Vagina (tissue), 2 donors: ENCODE results near the gene ARHGAP24. TPM values are rescaled to one million over a fixed set of nuclear protein-coding genes. Genes with fewer than 3 reads are reported as not detected.

ENCODE experiments used
- DNase-seq, 2 donors: peaks; one replicate each; pipeline ENCODE4 v3.0.0-alpha.2; 2017; ENCODE audit errors: extremely low spot score in 2 of 2
- H3K27ac ChIP-seq: fragments of 200-600 bp; sonication (generic); one replicate; pipeline ENCODE4 v1.5.1; 2019
- H3K27me3 ChIP-seq: fragments of 200-600 bp; sonication (generic); one replicate; pipeline ENCODE4 v1.5.1; 2019
- H3K36me3 ChIP-seq, 2 donors: fragments of 200-600 bp; sonication (generic); one replicate each; pipeline ENCODE4 v1.5.1; 2017 to 2019
- H3K4me1 ChIP-seq: fragments of 200-600 bp; sonication (generic); one replicate; pipeline ENCODE4 v1.5.1; 2019
- H3K4me3 ChIP-seq, 2 donors: fragments of 200-600 bp; sonication (generic); 1 replicate in 1 of 2; 2 replicates in 1 of 2; pipeline ENCODE4 v1.5.1; 2016 to 2019
- H3K9me3 ChIP-seq: fragments of 200-600 bp; sonication (generic); one replicate; pipeline ENCODE4 v1.5.1; 2019
- CTCF ChIP-seq, 3 experiments: fragments of 450-650 bp in 2 of 3; fragments of 200-600 bp in 1 of 3; sonication (generic) in 1 of 3; IDR thresholded peaks; one replicate each; pipeline ENCODE4 v1.5.1; 2017 to 2019; ENCODE audit warnings: antibody characterized with exemption in 3 of 3, mild to moderate bottlenecking in 2 of 3, moderate library complexity in 2 of 3
- POLR2A ChIP-seq, 2 donors: fragments of 450-650 bp; IDR thresholded peaks; one replicate each; pipeline ENCODE4 v1.6.1; 2017; ENCODE audit warnings: antibody characterized with exemption in 2 of 2, mild to moderate bottlenecking in 2 of 2, moderate library complexity in 2 of 2
- POLR2AphosphoS5 ChIP-seq, 2 donors: sonication (generic); formaldehyde crosslinking; IDR thresholded peaks; one replicate each; pipeline ENCODE4 v1.9.0; 2017; ENCODE audit warnings: antibody characterized with exemption in 2 of 2, mild to moderate bottlenecking in 2 of 2, low read depth in 1 of 2; ENCODE audit not compliant: insufficient read depth in 1 of 2
- intact Hi-C: fragments of 100-400 bp; cut with DNase I; formaldehyde crosslinking; loops from one replicate; pipeline ENCODE4 v1.15.1; 2023
- total RNA-seq: library from RNA; depleted of rRNA; stranded (reverse); fragments of >200 nt; gene quantifications from one replicate; pipeline ENCODE4 v1.2.3, GENCODE V29; 2016

The ARHGAP24 gene
- total RNA-seq, 1 donor from 2014 or later = 40.0 TPM

DNA sequence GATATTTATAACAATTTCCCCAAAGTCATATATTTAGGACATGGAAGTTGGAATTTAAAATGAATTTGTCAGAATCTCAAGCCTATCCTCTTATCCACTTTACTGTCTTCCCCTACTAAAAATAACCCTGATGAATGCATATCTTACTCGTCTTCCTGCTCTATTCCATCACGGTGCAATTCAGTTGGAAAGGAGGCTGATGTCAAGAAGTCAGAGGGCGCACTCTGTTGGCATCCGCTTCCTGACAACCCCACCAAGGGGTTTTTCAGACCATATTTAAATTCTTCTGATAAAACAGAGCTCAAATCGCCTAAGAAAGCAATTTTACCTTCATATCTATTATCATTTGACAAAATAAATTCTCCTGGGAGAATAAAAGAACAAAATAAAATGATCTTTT, 233.5 kb downstream of the ARHGAP24 start:
- no peaks in the 10 kb centered on the region for H3K27me3 ChIP-seq
- DNase-seq = no peak
- H3K27ac ChIP-seq = no peak overlapping the region
- no peaks in the 10 kb centered on the region for H3K9me3 ChIP-seq
- intact Hi-C loops = no loop called here
- H3K4me3 ChIP-seq = no peak overlapping the region
- H3K36me3 ChIP-seq = no peaks in the 10 kb centered on the region
- TF ChIP-seq POLR2AphosphoS5 (IDR thresholded peaks at IDR 0.05; ENCODE audit: insufficient read depth in 1 of 2, low read depth in 1 of 2) (no peak), POLR2A (IDR thresholded peaks at IDR 0.05) (no peak), CTCF (IDR thresholded peaks at IDR 0.05) (no peak)
- H3K4me1 ChIP-seq = no peaks in the 10 kb centered on the region

- H3K9me3 ChIP-seq = no peaks in the 10 kb centered on the region
- no peak overlapping the region for H3K27ac ChIP-seq
- no peaks in the 10 kb centered on the region for H3K27me3 ChIP-seq
- no peaks in the 10 kb centered on the region for H3K36me3 ChIP-seq
- H3K4me3 ChIP-seq = no peak overlapping the region
- intact Hi-C loops = no loop called here
- H3K4me1 ChIP-seq = peaks cover 5% of the 10 kb centered on the region
- TF ChIP-seq POLR2AphosphoS5 (IDR thresholded peaks at IDR 0.05; ENCODE audit: insufficient read depth in 1 of 2, low read depth in 1 of 2) = no peak
- TF ChIP-seq CTCF (IDR thresholded peaks at IDR 0.05) = no peak
- no peak for TF ChIP-seq POLR2A (IDR thresholded peaks at IDR 0.05)
- no peak for DNase-seq
Measured at GRCh38 chr4:85713005-85713404, 238.1 kb downstream of the ARHGAP24 start.

- no peaks in the 10 kb centered on the region for H3K27me3 ChIP-seq
- H3K9me3 ChIP-seq = no peaks in the 10 kb centered on the region
- intact Hi-C loops = no loop called here
- H3K27ac ChIP-seq = no peak overlapping the region
- TF ChIP-seq CTCF (IDR thresholded peaks at IDR 0.05) (no peak), POLR2AphosphoS5 (IDR thresholded peaks at IDR 0.05; ENCODE audit: insufficient read depth in 1 of 2, low read depth in 1 of 2) (no peak), POLR2A (IDR thresholded peaks at IDR 0.05) (no peak)
- H3K4me3 ChIP-seq = no peak overlapping the region
- peaks cover 5% of the 10 kb centered on the region for H3K4me1 ChIP-seq
- no peak for DNase-seq
- no peaks in the 10 kb centered on the region for H3K36me3 ChIP-seq
Measured at GRCh38 chr4:85715991-85716737, 241.2 kb downstream of the ARHGAP24 start.

- no peaks in the 10 kb centered on the region for H3K36me3 ChIP-seq
- DNase-seq = no peak
- no peaks in the 10 kb centered on the region for H3K9me3 ChIP-seq
- TF ChIP-seq POLR2AphosphoS5 (IDR thresholded peaks at IDR 0.05; ENCODE audit: insufficient read depth in 1 of 2, low read depth in 1 of 2) = no peak
- TF ChIP-seq POLR2A (IDR thresholded peaks at IDR 0.05) = no peak
- no peak for TF ChIP-seq CTCF (IDR thresholded peaks at IDR 0.05)
- no peak overlapping the region for H3K4me3 ChIP-seq
- no peaks in the 10 kb centered on the region for H3K27me3 ChIP-seq
- no peak overlapping the region for H3K27ac ChIP-seq
- H3K4me1 ChIP-seq = peaks cover 5% of the 10 kb centered on the region
- intact Hi-C loops = no loop called here
Measured at GRCh38 chr4:85717351-85717750, 242.4 kb downstream of the ARHGAP24 start.

DNA sequence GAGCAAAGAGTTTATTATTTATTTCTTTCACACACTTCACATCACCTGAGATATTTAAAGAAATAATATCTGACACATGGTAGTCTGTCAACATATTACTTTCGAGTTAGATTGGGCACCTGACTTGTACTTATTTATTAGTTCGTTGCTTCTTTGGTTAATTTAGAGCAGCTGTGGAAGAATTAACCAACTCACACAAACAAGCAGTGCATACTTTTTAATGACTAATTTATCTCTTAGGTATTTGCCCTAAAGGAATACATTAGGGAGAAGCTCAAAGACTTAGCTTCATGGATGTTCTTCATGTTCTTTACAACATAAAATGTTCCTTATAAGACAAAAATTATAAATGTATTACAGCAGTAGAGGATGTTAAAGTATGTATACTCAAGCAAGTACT, 242.9 kb downstream of the ARHGAP24 start:
- intact Hi-C loops = no loop called here
- no peak for TF ChIP-seq POLR2AphosphoS5 (IDR thresholded peaks at IDR 0.05; ENCODE audit: insufficient read depth in 1 of 2, low read depth in 1 of 2)
- no peak for TF ChIP-seq CTCF (IDR thresholded peaks at IDR 0.05)
- no peak for TF ChIP-seq POLR2A (IDR thresholded peaks at IDR 0.05)
- no peaks in the 10 kb centered on the region for H3K36me3 ChIP-seq
- H3K27ac ChIP-seq = no peak overlapping the region
- no peaks in the 10 kb centered on the region for H3K27me3 ChIP-seq
- H3K4me3 ChIP-seq = no peak overlapping the region
- no peak for DNase-seq
- no peaks in the 10 kb centered on the region for H3K9me3 ChIP-seq
- H3K4me1 ChIP-seq = peaks cover 5% of the 10 kb centered on the region
